ENCODE measurements around the gene MAGEB17.

MAGEB17 gene

DNA sequence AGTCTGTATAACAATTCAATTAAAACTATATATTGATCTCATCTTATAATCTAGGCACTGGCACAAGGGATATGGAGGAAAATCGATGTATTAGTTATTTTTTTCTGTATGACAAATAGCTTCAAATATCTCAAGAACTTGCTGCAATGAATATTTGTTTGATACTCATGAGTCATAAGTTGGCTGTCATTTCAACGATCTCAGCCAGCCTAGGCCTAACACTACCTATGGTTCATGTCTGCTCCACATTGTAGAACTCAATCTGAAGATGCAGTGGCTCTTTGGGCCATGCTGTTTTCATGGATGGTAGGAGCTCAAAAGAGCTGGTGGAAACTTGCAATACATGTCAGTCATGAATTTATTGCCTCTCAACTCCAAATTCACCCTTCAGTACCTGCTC, 44.7 kb downstream of the MAGEB17 start:
- no peak for DNase-seq

DNA sequence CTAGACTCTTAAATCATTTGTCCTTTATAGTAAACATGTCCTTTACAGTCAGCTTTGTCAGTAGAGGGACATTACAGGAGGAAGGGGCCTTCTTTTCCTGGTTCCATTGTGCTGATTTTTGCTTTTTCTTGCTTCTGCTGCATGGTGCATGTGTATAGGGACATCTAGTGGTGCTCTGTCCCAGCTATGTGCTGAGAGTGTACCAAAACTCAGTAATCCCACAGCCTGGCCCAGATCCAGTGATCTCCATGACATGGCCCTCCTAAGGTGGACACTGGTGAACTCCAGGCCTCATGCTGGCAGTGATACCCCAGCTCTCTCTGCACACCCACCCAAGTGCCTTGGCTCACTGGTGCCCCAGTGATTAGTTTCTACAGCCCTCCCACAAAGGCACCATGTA, 45.2 kb downstream of the MAGEB17 start:
- DNase-seq: no peak

DNA sequence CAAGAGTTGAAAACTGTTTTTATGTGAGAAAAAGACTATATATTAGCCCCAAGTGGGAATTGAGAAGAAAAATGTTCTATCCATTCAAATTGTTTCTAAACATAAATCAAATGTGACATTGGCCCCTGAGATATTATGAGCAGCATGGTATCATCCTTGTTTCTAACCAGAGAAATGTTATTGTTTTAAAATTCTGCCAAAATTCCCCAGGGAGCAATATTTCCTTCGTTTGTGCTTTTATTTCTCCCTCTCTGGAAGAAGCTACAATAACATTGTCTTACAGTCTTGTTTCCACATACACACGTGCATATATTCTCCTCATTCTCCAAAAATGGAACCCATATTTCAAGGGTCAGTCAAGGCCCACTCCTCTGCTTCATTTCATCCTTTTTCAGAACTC, 46.7 kb downstream of the MAGEB17 start:
- no peak for DNase-seq

DNA sequence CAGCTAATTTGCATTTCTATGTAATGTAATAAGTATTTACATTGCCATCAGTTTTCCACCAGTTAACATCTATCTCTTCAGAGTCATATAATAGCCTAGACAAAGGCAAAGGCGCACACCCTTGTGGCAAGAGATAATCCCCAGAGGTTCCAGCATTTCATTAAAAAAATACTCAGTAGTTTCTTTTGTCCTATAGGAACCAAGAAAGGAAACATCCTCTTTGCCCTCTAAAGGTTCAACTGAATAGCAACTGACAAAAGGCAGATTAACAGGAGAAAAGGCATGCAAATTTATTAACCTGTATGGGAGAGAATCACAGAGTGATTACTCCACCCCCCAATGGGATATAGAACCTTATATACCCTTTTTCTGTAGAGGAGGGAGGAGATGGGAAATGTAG, 48.4 kb downstream of the MAGEB17 start:
- no peak for DNase-seq
